ENCODE data around the gene UBE2H. TPM values are rescaled to one million over a fixed set of nuclear protein-coding genes. Genes with fewer than 3 reads are reported as not detected.

UBE2H gene
- total RNA-seq, 1 experiment from 2014 or later = 75.1 TPM

GRCh38 chr7:129887865-129888264, 64.9 kb downstream of the UBE2H start:
- no peak overlapping the region for H3K9ac ChIP-seq (ENCODE audit: extremely low read depth, insufficient read length, low read length)
- no peak overlapping the region for H2BK20ac ChIP-seq (ENCODE audit: low read depth, low read length, poor library complexity, severe bottlenecking)
- no peaks in the 10 kb centered on the region for H4K20me1 ChIP-seq (ENCODE audit: control insufficient read depth, insufficient read depth, insufficient read length)
- no peak overlapping the region for H3K4me2 ChIP-seq (ENCODE audit: insufficient read depth, insufficient read length, low read length)
- peaks cover 5 to 10% of the 10 kb centered on the region in 2 experiments for H3K4me1 Mint-ChIP-seq
- no peaks in the 10 kb centered on the region for H3K9me3 ChIP-seq (ENCODE audit: control insufficient read depth, low read depth, low read length)
- no peak overlapping the region for H3T11ph ChIP-seq (ENCODE audit: low read length)
- no peaks in the 10 kb centered on the region for H3K9me3 Mint-ChIP-seq
- no peak overlapping the region for H4K91ac ChIP-seq (ENCODE audit: insufficient read length, low read depth, low read length)
- no peak overlapping the region for H2AK5ac ChIP-seq (ENCODE audit: insufficient read length, low read length)
- no peak overlapping the region for H2BK5ac ChIP-seq (ENCODE audit: insufficient read length, low read length)
- no peak overlapping the region for H2BK12ac ChIP-seq (ENCODE audit: insufficient read length, low read depth, low read length)
- no peak overlapping the region for H3K14ac ChIP-seq (ENCODE audit: insufficient read depth, low read length)
- no peak overlapping the region for H3K23ac ChIP-seq (ENCODE audit: insufficient read length, low read depth, low read length)
- H2AFZ ChIP-seq (ENCODE audit: low read length) = no peak overlapping the region
- peak overlapping the region in 2 of 3 experiments; percentile 74 to 86; a peak in 4 of 7 replicates for H3K27ac Mint-ChIP-seq
- H3K36me3 Mint-ChIP-seq (ENCODE audit: insufficient read depth in 1 of 3, low read depth in 3 of 3) = peaks cover 2 to 8% (median 5%) of the 10 kb centered on the region in 3 experiments; a peak in 5 of 7 replicates
- no peak overlapping the region for H2BK120ac ChIP-seq (ENCODE audit: low read depth, low read length, poor library complexity, severe bottlenecking)
- WGBS (ENCODE audit: extremely low coverage, insufficient read length, low lambda C conversion rate) = no CpG with 5 or more reads among the region's 1 CpG
- no peak overlapping the region for H3K18ac ChIP-seq (ENCODE audit: insufficient read length, low read depth, low read length)
- no peak overlapping the region for H3K4me3 Mint-ChIP-seq
- H3K27ac ChIP-seq (ENCODE audit: insufficient read length, low read depth, low read length) = no peak overlapping the region
- TF ChIP-seq CTCF (conservative IDR thresholded peaks at IDR 0.05) = no peak
- no peak overlapping the region for H4K8ac ChIP-seq (replicated peaks; ENCODE audit: insufficient read length, low read depth, low read length)
- H4K5ac ChIP-seq (ENCODE audit: insufficient read length, low read depth, low read length) = no peak overlapping the region
- no peaks in the 10 kb centered on the region for H3K4me1 ChIP-seq (ENCODE audit: insufficient read depth, low read length)
- H3K79me1 ChIP-seq (ENCODE audit: insufficient read depth, low read depth, low read length, poor library complexity, severe bottlenecking) = peaks cover 3% of the 10 kb centered on the region
- DNase-seq = no peak
- H3K27me3 Mint-ChIP-seq (ENCODE audit: low read depth) = no peaks in the 10 kb centered on the region
- no peak overlapping the region for H2BK15ac ChIP-seq (ENCODE audit: low read depth, low read length)
- no peak overlapping the region for H3K56ac ChIP-seq (ENCODE audit: insufficient read length, low read depth, low read length)
- no peaks in the 10 kb centered on the region for H3K23me2 ChIP-seq (ENCODE audit: insufficient read length, low read depth, low read length, poor library complexity, severe bottlenecking)
- H3K4ac ChIP-seq (ENCODE audit: low read depth, low read length) = no peak overlapping the region
- no peaks in the 10 kb centered on the region for H3K27me3 ChIP-seq (ENCODE audit: insufficient read depth, low read length)
- H3K79me2 ChIP-seq (ENCODE audit: insufficient read depth, low read length) = no peaks in the 10 kb centered on the region
